HG03565 (cell line): Measurements from ENCODE around the gene ROMO1.
A peak's percentile ranks its signal among the peaks of the same experiment; 100 is the strongest.

Experiments
- ATAC-seq: cut with Tn5 transposase; IDR thresholded peaks from one replicate; pipeline ENCODE4 v1.9.1; 2021; ENCODE audit warnings: mild to moderate bottlenecking, moderate library complexity; ENCODE audit not compliant: unreplicated experiment

Gene ROMO1

DNA sequence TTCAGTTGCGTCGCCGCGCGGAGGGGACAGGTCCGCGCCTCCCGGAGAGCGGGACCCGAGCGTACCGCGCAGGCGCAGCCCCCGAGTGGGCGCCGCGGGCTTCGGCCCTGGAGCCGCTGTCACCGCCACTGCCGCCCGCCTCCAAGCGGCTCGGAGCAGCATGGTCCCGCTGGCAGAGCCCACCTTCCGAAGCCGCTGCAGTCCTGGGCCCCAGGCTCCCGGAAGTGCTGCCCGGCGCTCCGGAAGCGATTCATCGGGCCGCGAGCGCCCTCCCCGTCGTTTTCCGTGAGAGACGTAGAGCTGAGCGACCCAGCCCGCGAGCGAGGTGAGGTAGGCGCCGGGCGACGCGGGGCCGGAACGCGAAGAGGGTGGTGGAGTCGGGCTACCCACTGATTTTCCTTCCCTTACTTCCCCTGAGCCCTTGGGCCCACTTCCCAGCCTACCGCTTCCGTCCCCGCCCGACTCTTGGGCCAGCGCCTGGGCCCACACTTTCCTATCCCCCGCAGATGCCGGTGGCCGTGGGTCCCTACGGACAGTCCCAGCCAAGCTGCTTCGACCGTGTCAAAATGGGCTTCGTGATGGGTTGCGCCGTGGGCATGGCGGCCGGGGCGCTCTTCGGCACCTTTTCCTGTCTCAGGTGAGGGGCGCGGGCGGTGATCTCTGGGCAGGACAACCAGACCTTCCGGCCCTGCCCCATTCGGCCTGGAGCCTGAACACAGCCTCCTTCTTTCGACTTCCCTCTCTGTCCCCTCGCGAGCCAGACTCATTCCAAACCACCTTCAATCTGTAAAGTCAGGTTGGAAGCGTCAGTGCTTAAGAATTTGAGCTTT, at the start of gene ROMO1, which contains the start of gene NFS1:
ROMO1 (plus strand) TSS at position 279 of the 830 bp plus-strand sequence; CDS start at position 507, 228 bp downstream.
NFS1 (minus strand) TSS at position 226 of the 830 bp plus-strand sequence; CDS start at position 162, 64 bp downstream.
- ATAC-seq: peak; percentile 62

GRCh38 chr20:35650632-35651031, 48.6 kb upstream of the ROMO1 start:
- no peak for ATAC-seq

DNA sequence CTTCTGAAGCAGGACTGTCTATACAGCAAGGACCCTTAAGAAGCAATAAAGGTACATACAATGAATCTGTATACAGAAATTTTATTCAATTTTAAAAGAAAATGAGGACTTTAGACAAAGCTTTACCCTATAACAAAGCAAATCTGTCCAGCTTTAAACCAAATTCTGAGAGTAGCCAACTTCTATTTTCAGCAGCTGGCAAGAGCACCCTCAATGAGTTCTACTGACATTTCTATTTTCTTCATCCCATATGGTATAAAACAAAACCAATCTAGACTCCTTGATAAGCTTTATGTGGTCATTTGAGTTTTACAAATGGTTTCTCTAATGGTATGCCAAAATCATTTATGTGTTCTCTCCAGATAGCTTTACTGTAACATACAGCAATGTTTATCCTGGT, 47.2 kb upstream of the ROMO1 start:
- ATAC-seq: no peak

DNA sequence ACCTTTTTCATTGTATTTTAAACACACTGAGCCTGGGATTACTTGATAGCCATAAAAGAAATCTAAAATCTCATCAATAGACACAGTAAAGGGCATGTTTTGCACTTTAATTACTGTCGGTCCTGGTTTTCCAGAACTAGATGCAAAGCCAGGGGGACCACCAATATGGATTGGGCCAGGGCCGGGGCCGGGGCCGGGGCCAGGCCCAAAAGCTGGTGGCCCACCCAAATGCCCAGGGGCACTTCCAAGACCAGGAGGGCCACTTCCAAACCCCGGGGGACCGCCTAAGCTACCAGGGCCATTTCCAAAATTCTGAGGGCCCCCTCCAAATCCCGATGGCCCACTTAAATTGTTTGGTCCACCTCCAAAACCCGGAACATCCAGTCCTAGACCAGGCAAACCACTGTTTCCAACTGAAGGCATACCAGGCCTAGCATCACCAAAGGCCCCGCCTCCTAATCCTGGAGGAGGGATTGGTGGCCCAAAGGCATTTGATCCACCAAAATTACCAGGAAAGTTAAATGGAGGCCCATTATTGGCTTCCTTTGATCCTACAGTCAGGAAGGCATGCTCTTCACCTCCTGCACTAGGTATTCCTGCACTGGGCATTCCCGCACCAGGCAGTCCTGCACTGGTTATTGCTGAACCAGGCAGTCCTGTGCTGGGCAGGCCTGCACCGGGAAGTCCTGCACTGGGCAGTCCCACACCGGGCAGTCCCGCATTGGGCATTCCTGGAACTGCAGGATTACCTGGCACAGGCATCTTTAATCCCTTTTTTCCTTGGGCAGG, 46.4 kb upstream of the ROMO1 start:
- no peak for ATAC-seq

GRCh38 chr20:35653430-35653734, 45.8 kb upstream of the ROMO1 start:
- ATAC-seq: no peak

GRCh38 chr20:35653893-35654292, 45.3 kb upstream of the ROMO1 start:
- no peak for ATAC-seq

- ATAC-seq: no peak
These were observed 44.8 kb upstream of the ROMO1 start for GRCh38 chr20:35654415-35654814.

- no peak for ATAC-seq
These were observed 41.9 kb upstream of the ROMO1 start for GRCh38 chr20:35657271-35657670.

- ATAC-seq: no peak
These were observed 38.9 kb upstream of the ROMO1 start for GRCh38 chr20:35660122-35660937.

DNA sequence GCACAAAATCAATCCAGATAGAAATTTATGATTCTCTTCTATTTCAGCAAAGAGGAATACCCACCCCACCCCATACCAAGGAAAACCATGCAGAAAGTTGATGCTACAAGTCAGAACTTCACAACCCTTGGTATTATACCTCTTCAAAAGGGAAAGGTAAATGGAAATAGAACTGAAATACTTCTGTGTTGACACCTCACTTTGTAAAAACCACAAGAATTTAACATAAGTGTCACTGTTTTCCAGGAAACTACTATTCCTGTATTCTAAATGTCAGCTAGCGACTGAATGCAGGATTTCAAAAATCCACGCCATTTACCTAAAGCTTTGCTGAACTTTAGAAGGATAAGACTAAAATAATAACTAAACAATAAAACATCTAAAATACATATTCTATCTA, 38.2 kb upstream of the ROMO1 start:
- no peak for ATAC-seq

DNA sequence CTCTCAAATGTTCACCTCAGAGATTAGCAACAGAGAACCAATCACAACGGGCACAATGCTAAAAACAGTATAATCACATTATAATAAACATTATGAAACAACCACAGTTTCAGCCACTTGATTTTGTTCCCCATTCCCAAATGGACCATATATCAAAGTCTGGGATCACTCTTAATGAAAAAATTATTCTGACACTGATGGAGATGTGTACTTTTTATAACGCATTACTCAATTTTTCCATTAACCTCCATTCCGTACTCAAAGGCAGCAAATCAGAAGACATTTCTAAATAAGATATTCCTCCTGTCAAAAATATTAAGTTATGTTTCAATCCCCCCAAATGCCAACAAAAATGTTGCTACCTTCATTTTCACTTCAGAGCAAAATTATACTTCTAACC, 37.3 kb upstream of the ROMO1 start:
- ATAC-seq: no peak

GRCh38 chr20:35662551-35662950, 36.7 kb upstream of the ROMO1 start:
- ATAC-seq: no peak

DNA sequence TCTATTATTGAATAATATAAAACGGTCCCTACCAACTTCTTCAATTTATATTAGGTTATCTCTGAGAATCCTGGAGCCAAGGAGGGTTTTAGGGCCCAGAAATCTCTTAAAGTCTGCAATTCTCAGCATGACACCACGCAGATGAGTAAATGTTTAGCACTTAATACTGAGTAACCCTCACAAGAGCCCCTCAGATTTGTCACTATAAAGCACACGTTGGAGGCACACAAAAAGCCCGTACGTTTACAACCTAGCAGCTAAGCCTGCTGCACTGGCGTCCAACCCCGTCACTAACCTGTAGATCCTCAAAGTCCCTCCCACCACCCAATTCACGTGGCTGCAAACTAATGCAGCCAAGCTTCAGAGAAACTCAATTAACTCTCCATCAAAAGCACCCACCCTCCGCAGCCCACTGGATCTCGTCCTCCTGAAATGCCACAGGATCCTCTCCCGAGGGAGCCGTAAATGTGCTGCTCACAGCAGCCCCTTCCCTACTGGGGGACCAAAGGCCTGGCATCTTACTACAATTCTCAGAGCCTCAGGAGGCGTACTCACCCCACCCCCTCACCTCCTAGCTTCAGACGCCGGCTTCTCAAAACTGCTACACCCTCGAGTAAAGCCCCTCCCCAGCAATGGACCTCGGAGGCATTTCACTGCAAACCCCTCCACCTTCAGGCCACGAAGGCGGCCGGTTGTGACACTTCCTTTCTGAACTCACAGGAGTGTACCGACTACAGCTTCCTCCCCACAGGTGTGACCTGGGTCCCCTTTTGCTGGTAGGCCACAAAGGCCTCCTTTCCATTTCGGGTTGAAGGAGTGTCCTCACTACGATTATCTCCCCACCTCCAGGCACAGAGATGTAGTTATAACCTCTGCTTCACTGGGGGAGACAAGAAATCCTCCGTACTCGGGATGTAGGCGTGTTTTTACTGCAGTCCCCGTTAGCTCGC, 35.4 kb upstream of the ROMO1 start:
- ATAC-seq: peak; percentile 26

DNA sequence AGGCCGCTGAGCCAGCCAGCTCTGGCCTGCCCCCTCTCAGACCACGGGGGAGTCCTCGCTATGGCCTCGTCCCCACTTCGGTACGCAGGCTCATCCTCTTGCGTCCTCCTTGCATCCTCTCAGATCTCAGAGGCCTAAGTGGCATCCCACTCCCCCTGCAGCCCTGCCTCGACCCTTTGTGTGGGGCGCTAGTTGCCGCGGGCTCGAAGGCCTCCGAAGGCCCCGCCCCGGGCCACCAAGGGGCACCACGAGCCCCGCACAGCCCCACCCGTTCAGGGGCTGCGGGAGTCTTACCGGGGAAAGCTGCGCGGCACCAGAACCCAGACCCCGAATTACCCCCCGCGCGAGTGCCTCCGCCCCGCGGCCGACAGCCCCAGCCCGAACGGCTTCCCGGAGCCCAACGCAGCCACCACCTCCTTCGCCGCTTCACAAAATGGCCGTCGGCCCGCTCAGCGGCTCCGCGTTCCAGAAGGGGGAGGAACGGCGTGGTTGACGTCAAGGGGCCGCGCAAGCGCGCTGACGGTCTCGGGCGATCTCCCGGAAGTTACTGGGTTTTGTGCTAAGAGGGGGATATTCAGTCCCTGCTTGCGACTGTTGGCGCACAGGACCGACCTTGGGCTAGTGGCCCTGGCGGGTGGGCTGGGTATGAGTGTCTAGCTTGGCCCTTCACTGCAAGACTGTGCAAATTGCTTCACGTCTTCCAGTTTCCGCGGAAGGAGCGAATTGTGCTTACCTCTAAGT, 34.6 kb upstream of the ROMO1 start, which contains the start of the genes CPNE1 and RBM12:
CPNE1 (minus strand) TSS at position 435 of the 741 bp plus-strand sequence. CDS start 31,977 bp downstream, outside the sequence.
RBM12 (minus strand) TSS at position 435 of the 741 bp plus-strand sequence. CDS start 9,578 bp downstream, outside the sequence.
- peak; percentile 64 for ATAC-seq

DNA sequence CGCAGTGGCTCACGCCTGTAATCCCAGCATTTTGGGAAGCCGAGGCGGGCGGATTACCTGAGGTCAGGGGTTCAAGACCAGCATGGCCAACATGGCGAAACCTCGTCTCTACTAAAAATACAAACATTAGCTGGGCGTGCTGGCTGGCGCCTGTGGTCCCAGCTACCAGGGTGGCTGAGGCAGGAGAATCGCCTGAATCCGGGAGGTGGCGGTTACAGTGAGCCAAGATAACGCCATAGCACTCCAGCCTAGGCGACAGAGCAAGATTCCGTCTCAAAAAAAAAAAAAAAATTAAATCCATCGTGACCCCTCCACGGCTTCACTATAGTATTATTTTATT, 33.3 kb upstream of the ROMO1 start:
- ATAC-seq: no peak

GRCh38 chr20:35669221-35669620, 30.0 kb upstream of the ROMO1 start:
- ATAC-seq: no peak

DNA sequence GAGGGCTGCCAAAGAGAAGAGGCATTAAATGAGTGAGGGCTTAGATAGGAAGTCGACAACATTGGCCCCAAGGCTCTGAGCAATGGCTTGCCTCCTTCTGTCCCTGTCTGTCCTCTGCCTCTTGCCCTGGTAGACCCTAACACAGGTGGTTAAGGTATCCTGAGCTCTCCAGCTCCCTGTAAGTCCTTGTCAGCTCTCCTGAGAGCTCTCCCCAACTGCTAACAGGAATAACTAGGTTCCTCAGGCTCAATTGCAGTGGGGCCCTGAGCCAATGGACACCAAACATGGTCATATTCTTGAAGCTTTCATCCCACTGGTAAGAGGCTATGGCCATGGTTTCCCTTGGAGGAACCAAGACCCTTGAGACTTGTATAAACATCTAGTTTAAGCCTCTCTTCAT, 29.5 kb upstream of the ROMO1 start:
- no peak for ATAC-seq

DNA sequence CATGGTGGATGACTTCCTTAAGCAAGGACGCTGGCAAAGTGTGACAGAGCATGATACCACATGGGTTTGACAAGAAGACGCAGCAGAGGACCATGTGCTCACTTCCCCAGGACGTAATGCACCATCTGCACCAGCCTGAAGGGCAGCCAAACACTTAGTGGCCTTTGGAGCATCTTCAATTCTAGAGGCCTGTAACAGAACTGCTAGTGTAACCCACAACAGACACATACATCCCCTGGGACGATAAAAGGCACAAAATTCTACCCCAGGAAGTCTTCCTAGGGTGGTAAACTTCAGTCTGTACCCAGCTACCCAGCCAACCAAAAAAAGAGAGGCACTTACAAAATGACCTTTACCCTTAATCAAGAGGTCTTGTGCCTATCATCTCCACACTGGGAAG, 25.3 kb upstream of the ROMO1 start:
- ATAC-seq: no peak

GRCh38 chr20:35674921-35675320, 24.3 kb upstream of the ROMO1 start:
- no peak for ATAC-seq
